CMK (cell line): ENCODE data around the gene ASXL3.

Experiments
- DNase-seq: peaks from one replicate; pipeline ENCODE4 v3.0.0-alpha.2; 2010; ENCODE audit warnings: low read depth

ASXL3 gene

GRCh38 chr18:33660696-33661310, 82.8 kb downstream of the ASXL3 start:
- no peak for DNase-seq

GRCh38 chr18:33664241-33664874, 86.3 kb downstream of the ASXL3 start:
- DNase-seq = no peak

GRCh38 chr18:33665187-33665586, 87.2 kb downstream of the ASXL3 start:
- no peak for DNase-seq

- no peak for DNase-seq
Measured at GRCh38 chr18:33665641-33666040, 87.6 kb downstream of the ASXL3 start.

GRCh38 chr18:33666915-33667314, 88.9 kb downstream of the ASXL3 start:
- DNase-seq = no peak

GRCh38 chr18:33669589-33669988, 91.6 kb downstream of the ASXL3 start:
- DNase-seq = no peak

- DNase-seq = no peak
Measured at GRCh38 chr18:33670029-33670428, 92.0 kb downstream of the ASXL3 start.

- DNase-seq = no peak
Measured at GRCh38 chr18:33673689-33674088, 95.7 kb downstream of the ASXL3 start.

- no peak for DNase-seq
Measured at GRCh38 chr18:33676593-33676992, 98.6 kb downstream of the ASXL3 start.

- no peak for DNase-seq
Measured at GRCh38 chr18:33677891-33678290, 99.9 kb downstream of the ASXL3 start.

- no peak for DNase-seq
Measured at GRCh38 chr18:33682436-33682835, 104.4 kb downstream of the ASXL3 start.

- DNase-seq = no peak
Measured at GRCh38 chr18:33694593-33694992, 116.6 kb downstream of the ASXL3 start.

- DNase-seq = no peak
Measured at GRCh38 chr18:33696332-33697162, 118.5 kb downstream of the ASXL3 start.

- DNase-seq = no peak
Measured at GRCh38 chr18:33697498-33697897, 119.5 kb downstream of the ASXL3 start.

- no peak for DNase-seq
Measured at GRCh38 chr18:33699372-33699771, 121.4 kb downstream of the ASXL3 start.

- DNase-seq = no peak
Measured at GRCh38 chr18:33700513-33700976, 122.5 kb downstream of the ASXL3 start.

- DNase-seq = no peak
Measured at GRCh38 chr18:33702625-33703024, 124.6 kb downstream of the ASXL3 start.

GRCh38 chr18:33706391-33706790, 128.4 kb downstream of the ASXL3 start:
- DNase-seq = no peak

- no peak for DNase-seq
Measured at GRCh38 chr18:33708876-33709275, 130.9 kb downstream of the ASXL3 start.

- no peak for DNase-seq
Measured at GRCh38 chr18:33710269-33710668, 132.2 kb downstream of the ASXL3 start.

GRCh38 chr18:33711514-33711913, 133.5 kb downstream of the ASXL3 start:
- DNase-seq = no peak

- DNase-seq = no peak
Measured at GRCh38 chr18:33712719-33713118, 134.7 kb downstream of the ASXL3 start.

GRCh38 chr18:33716061-33716683, 138.2 kb downstream of the ASXL3 start:
- no peak for DNase-seq
